SHP77 treated with DMSO at 0.1 percent for 48 hours (cell line): ENCODE measurements around the gene HEYL.
A peak's percentile ranks its signal among the peaks of the same experiment; 100 is the strongest.

ENCODE experiments used
- DNase-seq: peaks from one replicate; lab custom pipeline; 2025; lab: John Stamatoyannopoulos, UW

Gene HEYL

DNA sequence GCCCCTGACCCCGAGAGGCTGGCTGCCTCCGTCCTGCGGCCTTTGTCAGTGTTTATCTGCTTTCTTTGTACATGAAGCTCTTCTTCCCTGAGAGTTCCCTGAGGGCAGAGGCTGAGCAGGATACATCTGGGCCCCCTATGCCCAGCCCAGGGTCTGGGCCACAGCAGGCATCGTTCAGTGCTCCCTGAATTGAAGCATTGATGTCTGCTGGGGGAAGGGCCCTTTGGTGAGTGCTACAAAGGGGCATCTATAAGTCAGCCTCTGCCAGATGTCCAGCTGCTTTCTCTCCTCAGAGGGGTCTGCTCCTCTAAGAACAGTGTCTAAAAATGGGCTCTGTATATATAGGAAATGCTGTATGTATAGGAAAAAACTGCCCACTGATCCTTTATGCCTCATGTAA lies 2.1 kb downstream of the HEYL start:
- no peak for DNase-seq

DNA sequence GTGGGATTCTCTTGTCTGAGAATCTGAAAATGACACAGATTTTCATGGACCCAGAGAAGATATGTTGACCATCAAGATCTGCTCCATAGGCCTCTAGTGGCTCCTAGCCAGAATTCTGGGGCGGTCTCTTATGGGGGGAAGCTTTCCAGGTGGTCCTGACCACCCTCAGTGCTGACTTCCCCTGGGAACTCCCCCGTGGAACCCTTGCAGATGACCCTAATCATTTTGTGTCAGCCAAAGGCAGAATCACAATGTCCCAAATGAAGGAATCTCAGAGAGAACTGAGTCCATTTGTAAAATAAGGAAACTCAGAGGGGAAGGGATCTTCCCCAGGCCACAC lies 3.6 kb downstream of the HEYL start:
- no peak for DNase-seq

DNA sequence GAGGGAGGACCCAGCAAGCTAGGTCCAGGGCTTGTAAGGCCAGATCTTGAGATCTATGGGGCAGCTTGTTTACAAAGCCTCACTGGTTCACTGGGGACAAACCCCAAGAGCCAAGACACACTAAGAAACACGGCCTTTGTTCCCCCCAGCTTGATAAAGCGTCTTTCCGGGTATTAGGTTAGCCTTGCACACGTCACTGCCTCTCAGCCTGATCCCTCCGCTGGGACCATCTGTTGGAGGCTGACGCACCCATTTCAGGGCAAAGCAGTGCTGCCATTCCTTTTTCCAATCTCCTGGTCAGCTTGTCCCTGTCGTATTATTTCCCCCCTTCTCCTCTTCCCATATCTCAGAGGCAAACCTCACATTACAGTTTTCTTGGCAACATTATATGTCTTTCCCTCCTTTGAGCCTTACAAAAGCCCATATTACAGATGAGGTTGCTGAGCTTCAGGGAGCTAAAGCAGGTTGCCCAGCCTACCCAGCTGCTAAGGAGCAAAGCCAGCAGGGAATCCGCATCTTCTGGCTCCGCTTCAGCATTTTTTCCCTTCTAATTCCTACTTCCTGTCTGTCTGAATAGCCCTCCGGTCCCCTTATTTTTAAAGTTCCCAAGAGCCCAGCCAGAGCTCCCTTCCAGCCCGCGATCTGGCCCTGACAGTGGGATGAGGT lies 4.1 kb downstream of the HEYL start:
- DNase-seq: no peak

DNA sequence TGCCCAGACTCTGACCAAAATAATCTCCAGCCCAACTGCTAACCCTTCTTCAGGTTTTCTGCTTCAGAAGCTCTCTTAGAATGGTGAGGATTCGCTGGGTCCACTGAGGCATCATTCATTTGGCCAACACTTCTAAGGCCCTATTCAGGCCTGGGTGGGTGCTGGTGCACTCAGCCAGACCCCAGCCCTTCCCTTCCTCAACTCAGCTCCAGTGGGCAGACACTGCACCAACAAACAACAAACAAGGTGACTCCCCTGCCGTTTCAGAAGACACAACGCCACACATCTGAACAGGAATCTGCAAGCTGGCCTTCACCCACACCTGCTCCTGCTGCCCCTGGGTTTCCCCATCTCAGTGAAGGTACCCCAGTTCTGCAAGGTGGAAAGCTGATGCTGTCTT lies 6.0 kb downstream of the HEYL start:
- no peak for DNase-seq

DNA sequence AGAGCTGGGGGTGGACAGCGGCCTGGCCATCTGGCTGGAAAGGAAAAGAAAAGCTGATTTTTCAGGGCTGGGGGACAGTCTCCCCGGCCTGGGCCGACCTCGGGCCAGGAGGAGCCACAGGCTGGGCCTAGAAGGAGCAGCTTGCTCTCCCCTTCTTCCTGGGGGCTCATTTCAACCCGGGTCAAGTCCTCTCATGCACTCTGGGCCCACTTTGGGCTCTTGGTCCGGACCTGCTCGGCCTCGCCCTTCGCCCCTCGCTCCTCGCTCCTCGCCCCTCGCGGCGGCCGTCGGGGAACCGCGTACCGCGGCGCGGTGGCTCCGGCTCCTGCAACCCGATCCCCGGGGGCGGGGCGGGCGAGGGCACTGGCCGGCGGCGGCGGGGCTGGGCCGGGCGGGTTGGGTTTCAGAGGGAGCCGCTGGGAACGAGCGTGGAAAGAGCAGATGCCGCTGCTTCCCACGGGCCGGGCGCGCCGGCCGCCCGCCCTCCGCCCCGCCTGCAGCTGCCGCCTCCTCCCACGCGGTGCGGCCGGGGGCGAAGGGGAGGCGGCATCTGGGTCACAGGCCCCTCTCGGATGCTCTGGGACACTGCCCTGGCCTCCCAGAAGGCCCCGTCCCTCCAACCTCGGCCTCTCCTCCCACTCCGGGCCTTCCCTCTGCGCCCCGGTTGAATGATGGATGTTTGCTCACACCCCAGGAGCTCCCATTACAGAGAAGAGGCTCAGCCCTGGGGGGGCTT lies 6.6 kb downstream of the HEYL start:
- no peak for DNase-seq

DNA sequence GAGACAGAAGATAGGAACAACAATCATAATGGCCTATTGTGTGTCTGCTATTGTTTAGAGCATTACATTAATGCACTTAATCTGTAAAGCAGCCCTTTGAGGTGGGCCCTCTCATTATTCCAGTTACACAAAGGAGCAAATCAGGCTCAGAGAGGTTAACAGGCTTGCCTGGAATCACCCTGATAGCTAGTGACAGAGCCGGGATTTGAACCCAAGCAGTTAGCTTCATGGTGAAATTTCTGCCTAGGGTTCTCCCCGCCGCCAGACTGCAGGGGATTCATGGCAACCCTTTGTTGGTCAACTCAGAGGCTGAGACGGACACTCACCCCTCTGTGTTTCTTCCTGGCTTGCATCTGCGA lies 7.1 kb downstream of the HEYL start:
- no peak for DNase-seq

DNA sequence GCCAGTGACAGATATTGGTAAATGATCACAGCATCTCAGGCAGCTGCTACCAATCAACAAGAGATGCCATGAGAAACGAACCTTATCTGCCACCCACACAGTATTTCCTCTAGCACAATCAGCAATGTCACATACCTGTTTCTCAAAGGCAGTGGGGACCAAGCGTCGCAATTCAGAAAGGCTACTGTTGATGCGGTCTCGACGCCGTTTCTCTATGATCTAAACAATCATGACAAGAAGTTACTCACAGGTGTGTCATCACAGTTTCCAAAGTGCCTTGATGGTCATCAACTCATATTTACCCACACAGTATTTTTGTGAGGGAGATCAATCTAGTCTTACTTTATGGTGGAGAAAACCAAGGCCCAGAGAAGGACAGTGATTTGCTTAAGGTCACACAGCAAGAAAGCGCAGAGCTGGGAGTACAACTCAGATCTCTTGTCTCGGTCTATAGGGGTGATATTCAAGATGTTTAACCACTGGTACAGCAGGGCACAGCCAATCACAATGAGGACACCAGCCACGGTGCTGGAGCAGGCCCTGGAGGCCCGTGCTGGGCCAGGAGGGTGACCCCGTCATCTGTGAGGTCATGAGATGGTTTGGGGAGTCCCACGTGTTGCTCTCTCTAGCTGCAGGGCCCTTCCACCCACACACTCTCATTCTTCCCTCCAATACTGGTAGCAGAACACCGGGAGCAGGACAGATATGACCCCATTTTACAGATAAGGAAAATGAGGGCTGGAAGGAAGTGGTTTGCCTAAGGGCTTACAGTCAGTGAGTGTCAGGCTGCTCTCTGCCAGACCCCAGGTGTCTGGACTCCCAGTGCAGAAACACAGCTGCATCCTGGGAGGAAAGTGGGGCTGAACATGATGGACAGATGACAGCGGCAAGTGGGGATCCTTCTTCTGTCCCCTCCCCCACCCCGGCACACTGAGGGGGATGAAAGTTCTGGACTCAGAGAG lies 7.8 kb downstream of the HEYL start:
- no peak for DNase-seq

DNA sequence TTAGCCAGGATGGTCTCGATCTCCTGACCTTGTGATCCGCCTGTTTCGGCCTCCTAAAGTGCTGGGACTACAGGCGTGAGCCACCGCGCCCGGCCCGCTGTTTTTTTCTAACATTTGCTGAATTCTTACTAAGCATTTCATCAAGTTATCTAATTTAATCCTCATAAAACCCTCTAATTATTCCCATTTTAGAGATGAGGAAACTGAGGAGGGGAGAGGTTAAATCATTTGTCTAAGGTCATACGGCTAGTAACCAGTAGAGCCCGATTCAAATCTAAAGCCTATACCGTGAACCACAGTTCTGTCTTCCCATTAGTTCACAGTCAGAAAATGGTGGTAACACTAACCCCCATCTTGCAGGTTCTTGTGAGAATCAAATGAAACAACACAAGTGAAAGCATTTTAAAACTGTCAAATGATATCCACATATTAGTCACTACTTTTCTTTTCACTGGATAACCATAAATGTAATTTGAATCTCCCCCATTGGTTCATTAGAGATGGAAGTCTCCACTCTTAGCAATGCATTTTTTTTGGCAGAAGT lies 10.6 kb downstream of the HEYL start:
- DNase-seq: no peak

DNA sequence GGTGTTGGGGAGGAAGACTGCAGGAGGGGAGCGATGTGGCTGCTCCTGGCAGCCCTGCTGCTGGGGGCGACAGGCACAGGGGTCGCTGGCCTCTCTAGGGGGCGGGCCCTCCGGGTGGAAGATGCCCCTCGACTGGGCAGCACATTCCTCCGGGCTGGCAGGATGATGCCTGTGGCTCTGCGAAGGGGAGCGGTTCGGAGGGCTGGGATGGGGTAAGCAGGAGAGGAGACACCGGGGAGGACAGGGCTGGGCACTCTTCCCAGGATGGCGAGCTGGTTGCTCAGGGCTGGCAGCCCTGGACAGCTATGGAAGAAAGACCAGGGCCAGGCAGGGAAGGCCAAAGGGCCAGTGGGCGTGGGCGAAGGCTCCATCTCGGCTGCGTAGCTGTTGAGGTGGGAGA lies 12.8 kb downstream of the HEYL start:
- DNase-seq: no peak

DNA sequence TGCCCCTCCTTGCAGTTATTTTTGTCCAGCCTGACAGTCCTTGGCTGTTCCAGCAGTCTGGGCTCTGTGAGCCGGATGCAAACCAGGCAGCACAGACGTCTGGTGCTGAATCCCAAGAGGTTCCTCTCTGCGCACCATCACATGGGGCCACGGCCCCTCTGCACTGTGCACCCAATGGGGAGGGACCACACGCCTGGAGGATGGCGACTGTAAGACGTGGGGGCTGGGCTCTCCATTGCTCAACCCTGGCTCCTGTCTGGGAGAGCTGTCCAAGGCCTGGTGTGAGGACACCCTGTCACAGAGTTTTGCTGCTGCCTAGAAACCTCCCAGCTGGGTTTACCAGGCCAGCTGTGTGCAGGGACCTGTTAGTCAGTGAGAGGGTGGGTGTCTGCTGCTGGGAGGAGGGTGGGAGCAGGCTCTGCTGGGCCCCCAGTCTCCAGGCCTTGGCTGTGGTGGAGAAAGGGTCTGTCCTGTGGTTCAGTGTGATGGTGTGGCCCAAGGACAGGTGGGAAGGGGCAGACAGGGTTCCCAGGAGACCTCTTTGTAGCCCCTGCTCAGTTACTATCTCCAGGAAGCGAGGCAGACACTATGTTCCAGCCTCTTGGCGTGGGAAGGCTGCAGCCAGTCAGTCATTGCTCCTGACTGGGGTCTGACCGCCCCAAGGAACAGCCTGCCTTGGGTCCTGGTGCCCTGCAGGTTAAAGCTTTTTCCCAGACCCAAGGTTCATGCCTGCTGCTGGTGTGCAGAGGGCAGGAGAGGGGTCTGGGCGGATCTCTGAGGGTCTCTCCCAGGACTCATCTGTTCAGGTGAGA lies 13.8 kb downstream of the HEYL start:
- DNase-seq: no peak

DNA sequence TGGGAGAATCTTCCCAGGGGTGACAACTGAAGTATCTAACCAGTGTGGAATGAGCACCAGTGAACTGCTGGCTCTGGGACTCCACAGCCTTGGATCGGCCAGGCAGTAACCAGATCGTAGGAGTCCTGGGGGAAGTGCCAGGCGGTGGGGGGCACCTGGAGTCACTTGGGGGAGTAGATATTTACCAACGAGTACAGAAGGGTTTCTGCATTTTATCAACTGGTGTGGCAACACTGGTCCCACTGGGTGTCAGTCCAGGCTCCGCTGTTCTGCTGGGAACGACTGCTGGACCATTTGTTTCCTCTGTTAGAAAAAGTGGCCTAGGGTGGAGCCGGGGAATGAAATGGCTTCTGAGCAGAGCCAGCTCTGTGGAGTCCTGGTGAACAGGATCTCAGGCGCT lies 14.4 kb downstream of the HEYL start:
- DNase-seq: no peak

DNA sequence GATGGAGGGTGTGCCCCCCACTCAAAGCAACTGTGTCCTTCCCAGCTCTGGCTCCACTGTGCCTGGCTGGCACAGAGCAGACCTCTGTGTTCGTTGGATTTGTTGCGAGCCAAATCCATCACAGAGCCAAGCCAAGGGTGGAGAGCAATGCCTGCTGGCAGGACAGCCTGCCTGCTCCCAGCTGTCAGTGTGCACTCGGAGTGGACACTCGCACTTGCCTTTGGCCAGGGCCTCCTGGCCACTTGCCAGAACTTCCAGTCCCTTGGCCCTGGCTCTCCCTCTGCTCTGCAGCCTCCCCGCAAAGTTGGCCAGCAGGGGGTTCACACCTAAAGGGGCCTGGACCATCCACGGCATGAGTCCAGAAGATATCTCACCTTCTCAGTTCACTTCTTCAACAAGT lies 16.4 kb downstream of the HEYL start:
- no peak for DNase-seq

DNA sequence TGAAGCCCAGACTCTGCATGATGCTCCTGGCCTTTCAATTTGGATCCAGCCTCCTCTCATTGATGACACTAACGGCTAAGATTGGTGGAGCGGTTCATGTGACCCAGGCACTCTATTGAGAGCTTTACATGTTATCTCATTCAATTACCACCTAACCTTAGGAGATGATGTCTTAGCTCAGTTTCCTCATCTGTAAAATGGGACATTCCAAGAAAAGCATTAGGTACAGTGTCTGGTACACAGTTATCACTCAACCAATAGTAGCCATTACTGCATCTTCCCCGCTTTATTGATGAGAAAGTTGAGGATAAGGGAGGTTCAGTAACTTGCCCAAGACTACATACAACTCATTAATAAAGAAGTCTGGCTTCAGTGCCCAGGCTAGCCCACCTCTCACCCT lies 17.0 kb downstream of the HEYL start:
- DNase-seq: no peak

DNA sequence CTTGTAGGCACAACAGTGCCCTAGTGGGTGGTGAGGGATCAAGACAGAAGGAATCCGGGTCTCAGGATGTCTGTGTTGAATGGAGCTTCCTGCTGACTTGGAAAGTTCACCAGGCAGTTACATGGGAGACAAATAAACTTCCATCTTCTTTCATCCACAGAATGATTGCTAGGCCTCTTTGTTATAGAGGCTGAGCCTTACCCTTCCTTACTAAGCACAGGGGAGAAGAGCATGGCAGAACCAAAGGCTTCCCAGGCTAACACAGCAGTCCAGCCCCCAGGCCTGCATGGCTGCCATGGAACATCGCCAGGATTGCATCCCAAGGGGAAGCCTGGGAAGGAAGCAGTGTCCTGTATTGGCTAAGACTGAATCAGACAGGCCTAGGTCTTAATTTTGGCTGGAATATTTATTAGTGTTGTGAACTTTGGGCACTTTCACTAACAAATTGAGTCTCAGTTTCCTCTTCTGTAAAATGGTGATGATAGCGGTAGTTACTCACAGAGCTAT lies 18.7 kb downstream of the HEYL start:
- no peak for DNase-seq

DNA sequence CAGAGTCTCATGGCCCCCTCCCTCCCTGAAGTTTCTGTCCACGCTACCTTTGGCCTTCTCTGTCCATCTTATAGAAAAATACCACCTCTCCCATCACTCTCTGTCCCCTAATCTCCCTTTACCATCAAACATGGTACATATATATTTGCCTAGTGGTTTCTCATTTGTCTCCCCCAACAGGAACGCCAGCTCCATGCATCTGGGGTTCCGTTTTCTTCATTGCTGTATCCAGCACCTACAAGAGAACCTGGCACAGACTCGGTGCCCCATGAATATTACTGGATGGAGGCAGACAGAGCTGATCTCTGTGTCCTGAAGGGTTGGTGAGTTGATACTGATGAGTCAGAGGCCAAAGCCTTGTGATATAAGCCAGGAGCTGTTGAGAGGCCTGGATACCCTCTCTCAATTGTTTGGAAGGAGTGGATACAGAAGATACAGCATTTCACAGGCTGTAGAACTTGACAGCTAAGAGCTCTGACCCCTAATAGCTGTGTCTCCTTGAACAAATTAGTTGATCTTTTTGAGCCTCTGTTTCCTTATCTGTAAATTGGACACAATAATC lies 21.9 kb downstream of the HEYL start:
- no peak for DNase-seq

DNA sequence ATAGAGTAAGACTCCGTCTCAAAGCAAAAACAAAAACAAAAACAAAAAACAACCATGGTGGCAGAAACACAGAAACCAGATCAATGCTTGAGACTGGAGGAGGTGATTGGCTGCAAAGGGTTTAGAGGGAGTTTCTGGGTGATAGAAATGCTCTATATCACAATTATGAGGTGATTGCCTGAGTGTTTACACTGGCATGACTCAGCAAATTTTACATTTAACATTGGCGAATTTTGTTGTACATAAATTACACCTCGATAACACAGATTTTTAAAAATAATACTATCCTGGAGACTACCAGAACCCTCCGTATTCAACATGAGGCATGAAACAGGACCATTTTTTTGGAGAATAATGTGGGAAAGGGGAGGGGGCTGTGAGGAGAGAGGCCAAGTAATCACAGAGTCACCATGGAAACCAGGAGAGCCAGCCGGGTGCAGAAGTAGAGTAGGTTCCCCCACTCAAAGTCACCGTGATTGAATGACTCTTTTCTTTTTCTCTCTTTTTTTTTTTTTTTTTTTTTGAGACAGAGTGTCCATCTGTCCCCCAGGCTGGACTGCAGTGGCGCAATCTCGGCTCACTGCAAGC lies 24.3 kb downstream of the HEYL start:
- DNase-seq: peak; percentile 22

DNA sequence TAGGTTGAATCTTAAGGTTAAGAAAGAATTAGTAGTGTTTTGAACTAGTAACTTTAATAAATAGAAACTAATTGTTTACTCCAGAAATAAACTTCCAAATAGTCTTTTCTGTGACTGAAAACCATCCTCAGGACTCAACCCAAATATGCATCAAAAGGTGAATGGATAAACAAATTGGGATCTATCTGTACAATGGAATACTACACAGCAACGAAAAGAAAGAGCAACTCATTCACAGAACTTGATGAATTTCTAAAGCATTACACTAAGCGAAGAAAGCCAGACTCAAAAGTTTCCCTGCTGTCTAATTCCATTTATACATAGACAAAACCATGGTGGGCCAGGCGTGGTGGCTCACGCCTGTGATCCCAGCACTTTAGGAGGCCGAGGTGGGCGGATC lies 25.0 kb downstream of the HEYL start:
- no peak for DNase-seq

DNA sequence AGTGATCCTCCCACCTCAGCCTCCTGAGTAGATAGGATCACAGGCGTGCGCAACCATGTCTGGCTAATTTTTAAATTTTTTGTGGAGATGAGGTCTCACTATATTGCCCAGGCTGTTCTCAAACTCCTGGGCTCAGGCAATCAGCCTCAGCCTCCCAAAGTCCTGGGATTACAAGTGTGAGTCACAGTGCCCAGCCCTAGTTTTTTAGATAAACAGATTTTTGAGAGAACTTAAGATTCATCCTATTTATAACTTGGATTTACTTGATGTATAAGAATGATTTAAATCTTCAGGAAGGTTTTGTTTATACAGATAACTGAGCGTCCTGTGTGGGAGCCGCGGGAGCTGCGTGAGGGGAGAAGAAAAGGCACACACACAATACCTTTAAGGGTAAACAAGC lies 26.2 kb downstream of the HEYL start:
- DNase-seq: no peak

DNA sequence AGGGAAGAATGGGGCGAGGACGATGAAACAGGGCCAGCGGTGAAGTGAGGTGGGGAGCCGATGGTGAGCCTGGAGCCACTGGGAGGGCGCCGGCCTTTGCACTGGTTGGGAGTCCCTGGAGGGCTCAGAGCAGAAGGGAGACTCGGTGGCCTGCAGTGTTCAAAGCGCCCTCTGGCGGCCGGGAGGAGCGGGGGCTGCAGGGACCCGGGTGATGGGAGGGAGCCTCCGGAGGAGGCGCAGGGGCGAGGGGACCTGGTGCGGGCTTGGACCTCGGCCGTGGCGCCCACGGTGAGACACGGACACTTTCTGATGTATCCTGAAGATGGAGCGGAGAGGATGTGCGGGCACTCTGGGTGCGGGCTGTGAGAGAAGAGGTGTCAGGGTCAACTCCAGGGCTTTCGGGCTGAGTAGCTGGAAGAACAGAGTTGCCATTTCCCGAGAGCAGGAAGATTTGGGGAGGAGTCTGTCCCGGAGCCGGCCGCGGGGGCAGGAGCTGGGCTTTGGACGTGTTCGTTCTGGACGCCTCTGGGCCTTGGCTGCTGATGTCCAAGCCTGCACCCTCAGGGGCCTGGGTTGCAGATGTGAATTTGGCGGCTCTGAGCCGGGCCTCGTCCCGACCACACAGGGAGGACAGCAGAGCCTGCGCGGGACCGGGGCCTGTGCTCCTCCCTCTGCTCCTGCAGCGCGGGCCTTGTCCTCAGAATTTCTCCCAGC lies 29.7 kb downstream of the HEYL start:
- peak; percentile 21 for DNase-seq

DNA sequence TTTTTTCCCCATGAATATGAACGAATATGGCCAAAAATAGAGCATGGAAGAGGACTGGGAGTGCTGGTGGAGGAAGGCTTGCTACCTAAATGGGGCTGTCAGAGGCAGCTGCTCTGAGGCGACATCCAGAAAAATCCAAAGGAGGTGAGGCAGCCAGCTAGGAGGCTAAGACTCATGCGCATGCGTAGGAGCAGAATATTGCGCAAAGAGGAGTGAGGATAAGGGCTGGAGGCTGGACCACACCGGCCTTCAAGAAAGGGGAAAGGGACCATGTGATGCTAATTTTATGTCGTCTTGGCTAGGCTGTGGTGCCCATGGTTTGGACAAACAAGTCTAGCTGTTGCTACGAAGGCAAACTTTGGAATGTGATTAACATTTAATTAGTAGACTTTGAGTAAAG lies 30.5 kb downstream of the HEYL start:
- DNase-seq: no peak
